HUDEP-2 (cell line): ENCODE measurements around the gene HLCS.

ENCODE experiments used
- DNase-seq, 76 experiments: peaks; one replicate each; lab custom pipeline; 2025; ENCODE audit not compliant: unreplicated experiment in 76 of 76; lab: John Stamatoyannopoulos, UW

The HLCS gene

GRCh38 chr21:36756527-36756926, 209.9 kb downstream of the HLCS start:
- DNase-seq = no peak

- DNase-seq = no peak
Observed at GRCh38 chr21:36754241-36754898, 212.1 kb downstream of the HLCS start.

- DNase-seq = no peak
Observed at GRCh38 chr21:36753556-36753955, 212.9 kb downstream of the HLCS start.

- no peak for DNase-seq
Observed at GRCh38 chr21:36751383-36751782, 215.1 kb downstream of the HLCS start.

- DNase-seq = no peak
Observed at GRCh38 chr21:36750576-36750959, 215.9 kb downstream of the HLCS start.

- no peak for DNase-seq
Observed at GRCh38 chr21:36749935-36750575, 216.4 kb downstream of the HLCS start.

- peak in 54 of 76 experiments; percentile 5 to 69 (median 43) for DNase-seq
Observed at GRCh38 chr21:36747815-36748383, 218.6 kb downstream of the HLCS start.

GRCh38 chr21:36747041-36747814, 219.2 kb downstream of the HLCS start:
- DNase-seq = peak in 16 of 76 experiments; percentile 9 to 49 (median 26)

GRCh38 chr21:36745459-36745858, 221.0 kb downstream of the HLCS start:
- no peak for DNase-seq

- DNase-seq = no peak
Observed at GRCh38 chr21:36744560-36745231, 221.8 kb downstream of the HLCS start.

- DNase-seq = no peak
Observed at GRCh38 chr21:36744190-36744559, 222.3 kb downstream of the HLCS start.

GRCh38 chr21:36743446-36743845, 223.0 kb downstream of the HLCS start:
- no peak for DNase-seq

- DNase-seq = no peak
Observed at GRCh38 chr21:36743008-36743407, 223.5 kb downstream of the HLCS start.

- no peak for DNase-seq
Observed at GRCh38 chr21:36741506-36741905, 225.0 kb downstream of the HLCS start.

- no peak for DNase-seq
Observed at GRCh38 chr21:36738489-36739126, 227.9 kb downstream of the HLCS start.

- no peak for DNase-seq
Observed at GRCh38 chr21:36735724-36736320, 230.6 kb downstream of the HLCS start.

- no peak for DNase-seq
Observed at GRCh38 chr21:36735201-36735515, 231.3 kb downstream of the HLCS start.

- DNase-seq = no peak
Observed at GRCh38 chr21:36734367-36735200, 231.9 kb downstream of the HLCS start.

- no peak for DNase-seq
Observed at GRCh38 chr21:36733857-36734256, 232.6 kb downstream of the HLCS start.
